Measurements from ENCODE around the gene WDTC1.

DNA sequence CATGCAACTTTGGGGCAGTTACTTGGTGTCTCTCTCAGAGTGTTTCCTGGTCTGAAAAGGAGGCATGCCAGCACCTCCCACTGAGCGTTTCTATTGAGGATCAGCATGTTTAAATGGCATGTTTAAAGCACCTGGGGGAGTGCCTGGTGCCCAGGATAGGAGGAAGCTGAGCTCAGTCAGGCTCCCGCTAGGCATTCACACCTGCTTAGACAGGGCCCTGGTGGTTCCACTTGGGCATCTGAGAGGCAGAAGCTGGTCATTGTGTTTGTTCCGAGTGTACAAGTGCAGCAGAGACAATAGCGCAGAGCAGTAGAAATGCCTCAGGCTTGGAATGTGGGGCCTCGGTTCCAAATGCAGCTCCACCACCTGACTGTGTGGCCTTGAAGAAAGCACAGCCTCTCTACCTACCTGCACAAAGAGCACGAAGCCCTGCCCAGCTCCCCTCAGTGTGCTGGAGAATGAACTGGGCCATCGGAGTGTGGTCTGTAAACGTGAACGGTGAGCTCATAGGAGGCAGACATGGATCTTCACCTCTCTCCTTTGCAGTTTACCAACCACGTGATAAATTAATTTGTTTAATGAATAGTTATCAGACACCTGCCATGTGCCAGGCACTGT lies 67.3 kb downstream of the WDTC1 start:
- TF ChIP-seq, protein P1, sequence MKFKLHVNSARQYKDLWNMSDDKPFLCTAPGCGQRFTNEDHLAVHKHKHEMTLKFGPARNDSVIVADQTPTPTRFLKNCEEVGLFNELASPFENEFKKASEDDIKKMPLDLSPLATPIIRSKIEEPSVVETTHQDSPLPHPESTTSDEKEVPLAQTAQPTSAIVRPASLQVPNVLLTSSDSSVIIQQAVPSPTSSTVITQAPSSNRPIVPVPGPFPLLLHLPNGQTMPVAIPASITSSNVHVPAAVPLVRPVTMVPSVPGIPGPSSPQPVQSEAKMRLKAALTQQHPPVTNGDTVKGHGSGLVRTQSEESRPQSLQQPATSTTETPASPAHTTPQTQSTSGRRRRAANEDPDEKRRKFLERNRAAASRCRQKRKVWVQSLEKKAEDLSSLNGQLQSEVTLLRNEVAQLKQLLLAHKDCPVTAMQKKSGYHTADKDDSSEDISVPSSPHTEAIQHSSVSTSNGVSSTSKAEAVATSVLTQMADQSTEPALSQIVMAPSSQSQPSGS (IDR thresholded peaks at IDR 0.05; ENCODE audit: low read length) = no peak
- 0 out of 2 replicates have a peak, but pooled peaks have one; percentile 31 for TF ChIP-seq TEAD4 (IDR thresholded peaks at IDR 0.05; ENCODE audit: low read depth, low read length)
